Bronchial smooth muscle cell (primary cell): ENCODE data around the gene RETSAT. TPM values are rescaled to one million over a fixed set of nuclear protein-coding genes. Genes with fewer than 3 reads are reported as not detected.

Experiments
- total RNA-seq: library from RNA; depleted of rRNA; stranded (reverse); fragments of >200 nt; gene quantifications from 2 replicates; pipeline ENCODE4 v1.2.1, GENCODE V29; 2014

The RETSAT gene
- 60.1 and 71.5 TPM in 2 replicates for total RNA-seq

GRCh38 chr2:85354286-85355072 is at the start of gene RETSAT, which contains the start of gene ELMOD3:
Gene RETSAT, minus strand, starts transcription at chr2:85354528. Its CDS starts 21 bp downstream, at chr2:85354507.
Gene ELMOD3, plus strand, starts transcription at chr2:85354769. Its CDS starts 2,430 bp downstream, at chr2:85357199.

GRCh38 chr2:85327822-85328617 is 26.3 kb downstream of the RETSAT start, which contains the start of gene TGOLN2:
Gene TGOLN2, minus strand, starts transcription at chr2:85327989. Its CDS starts 27 bp downstream, at chr2:85327962.

Other genes with a start within 250 kb of the RETSAT start
- gene TCF7L1, start 221.1 kb downstream of the RETSAT start, total RNA-seq: 1.5 and 2.4 TPM in 2 replicates
- gene TGOLN2, start 26.5 kb downstream of the RETSAT start, total RNA-seq: 50.0 and 80.5 TPM in 2 replicates
- 14.2 and 18.3 TPM in 2 replicates for gene ELMOD3, start 241 bp upstream of the RETSAT start, total RNA-seq
- gene CAPG, start 55.8 kb upstream of the RETSAT start, total RNA-seq: 353 and 490 TPM in 2 replicates
- gene SH2D6, start 64.2 kb upstream of the RETSAT start, total RNA-seq: 0.17 and 0.63 TPM in 2 replicates
- 108 and 150 TPM in 2 replicates for gene MAT2A, start 184.6 kb upstream of the RETSAT start, total RNA-seq
- 31.4 and 40.8 TPM in 2 replicates for gene GGCX, start 207.0 kb upstream of the RETSAT start, total RNA-seq
- gene VAMP8, start 223.1 kb upstream of the RETSAT start, total RNA-seq: 2.5 and 4.4 TPM in 2 replicates
- gene VAMP5, start 229.9 kb upstream of the RETSAT start, total RNA-seq: 32.5 and 62.6 TPM in 2 replicates
- 267 and 283 TPM in 2 replicates for gene RNF181, start 241.2 kb upstream of the RETSAT start, total RNA-seq
- gene TMEM150A, start 248.2 kb upstream of the RETSAT start, total RNA-seq: 7.7 and 11.7 TPM in 2 replicates